ENCODE measurements around the gene CPEB1. TPM values are rescaled to one million over a fixed set of nuclear protein-coding genes. Genes with fewer than 3 reads are reported as not detected.

The CPEB1 gene
- not detected in 2 replicates for total RNA-seq

DNA sequence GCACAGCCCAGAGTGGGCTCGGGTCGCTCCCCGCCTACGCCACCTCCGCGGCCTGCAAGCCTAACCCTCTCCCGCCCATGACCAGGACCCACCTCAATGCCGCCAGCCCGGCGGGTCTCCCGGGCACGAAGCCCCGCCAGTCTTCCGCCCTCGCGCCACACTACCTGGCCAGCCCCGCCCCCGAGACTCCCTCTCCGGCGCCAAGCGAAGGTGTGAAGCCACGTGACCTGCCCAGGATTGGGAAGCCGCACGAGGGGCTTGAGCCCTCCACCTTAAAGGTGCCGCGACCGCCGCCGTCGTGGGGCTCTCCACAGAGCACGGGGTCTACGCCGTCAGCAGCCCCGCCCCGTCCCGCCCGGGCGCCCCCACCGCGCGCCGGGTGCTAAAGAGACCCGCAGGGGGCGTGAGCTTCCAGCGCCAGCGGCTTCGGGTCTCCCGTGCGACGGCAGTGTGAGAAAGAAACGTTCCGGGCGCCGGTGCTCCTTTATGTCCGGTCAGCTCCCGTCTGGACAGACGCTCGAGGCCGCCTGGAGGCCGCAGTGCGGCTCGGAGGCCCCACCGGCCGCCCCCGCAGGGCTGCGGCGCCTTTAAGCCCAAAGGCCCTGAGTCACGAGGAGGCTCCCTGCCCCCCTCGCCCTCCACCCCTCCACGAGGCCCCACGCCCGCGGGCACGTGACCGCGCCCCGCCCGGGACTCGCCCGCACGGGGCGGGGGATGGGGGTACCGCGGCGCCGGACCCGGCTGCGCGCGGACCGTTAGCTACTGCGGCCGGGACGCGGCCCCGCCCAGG, at the start of gene CPEB1:
CPEB1 (minus strand) TSS at position 319 of the 790 bp plus-strand sequence. CDS start 18,904 bp downstream, outside the sequence.
- DNase-seq, result peak; percentile 12

DNA sequence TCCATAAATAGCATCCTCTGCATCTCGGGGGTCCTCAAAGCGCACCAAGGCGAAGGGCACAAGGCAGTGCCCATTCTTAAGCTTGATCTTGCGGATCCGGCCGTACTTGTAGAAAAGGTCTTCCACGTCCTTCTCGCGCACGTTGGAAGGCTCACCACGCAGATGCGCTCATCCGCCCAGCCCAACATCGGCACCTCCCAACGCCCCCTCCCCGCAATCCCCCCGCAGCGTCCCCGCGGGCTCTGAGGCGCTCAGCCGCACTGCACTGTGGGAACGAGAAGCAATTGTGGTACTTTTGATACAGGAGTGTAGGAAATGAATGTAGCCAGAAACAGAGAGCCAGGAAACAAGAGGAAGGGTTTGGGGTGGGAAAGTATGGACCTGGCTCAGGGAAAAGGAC, 45.0 kb upstream of the CPEB1 start:
- DNase-seq, result no peak

- DNase-seq, result no peak
Observed at GRCh38 chr15:82689147-82689546, 42.0 kb upstream of the CPEB1 start.

- DNase-seq, result no peak
Observed at GRCh38 chr15:82688691-82689090, 41.5 kb upstream of the CPEB1 start.

DNA sequence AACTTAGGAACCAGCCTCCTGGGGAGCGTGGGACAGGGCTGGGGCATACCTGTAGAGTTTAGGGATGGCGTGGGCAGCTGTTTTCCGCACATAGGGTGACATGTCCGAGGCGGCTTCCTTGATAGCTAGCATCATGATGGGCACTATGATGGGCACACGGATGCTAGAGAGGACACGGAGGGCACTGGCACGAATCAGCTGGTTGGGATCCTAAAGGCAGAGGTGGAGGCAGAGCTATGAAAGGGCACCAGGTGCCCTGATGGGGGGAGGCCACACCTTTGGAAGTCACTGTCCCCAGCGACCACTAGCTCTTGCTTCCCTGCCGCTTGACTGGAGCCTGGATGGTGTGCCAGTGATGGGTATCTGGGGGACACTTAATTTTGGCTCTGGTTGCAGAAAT, 34.2 kb upstream of the CPEB1 start:
- no peak for DNase-seq

- DNase-seq, result no peak
Observed at GRCh38 chr15:82680200-82681102, 33.3 kb upstream of the CPEB1 start.

DNA sequence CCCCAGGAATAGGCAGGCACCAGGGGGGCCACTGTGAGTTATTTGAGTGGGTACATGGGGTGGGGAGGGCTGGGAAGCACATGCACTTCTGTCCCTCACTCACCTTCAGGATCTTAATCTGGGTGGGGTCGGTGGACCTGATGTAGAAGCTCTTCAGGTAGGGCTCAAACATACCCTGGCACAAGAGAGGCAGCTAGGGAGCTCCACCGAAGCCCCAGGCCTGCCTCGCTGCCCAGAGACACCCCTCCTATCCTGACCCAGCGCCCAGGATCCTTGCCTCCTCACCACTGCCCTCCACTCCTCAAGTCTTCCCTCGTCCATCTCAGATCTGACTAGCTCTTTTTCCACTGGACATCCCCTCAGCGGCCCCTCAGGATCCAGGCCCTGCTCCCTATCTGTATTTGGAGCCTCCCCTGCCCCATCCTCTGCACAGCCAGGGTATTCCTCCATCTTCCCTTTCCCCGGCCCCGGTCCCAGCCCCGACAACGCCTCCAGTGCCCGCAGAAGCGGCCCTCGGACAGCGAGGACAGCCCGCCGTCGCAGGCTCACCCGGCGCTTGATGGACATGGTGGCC, 32.5 kb upstream of the CPEB1 start:
- no peak for DNase-seq

GRCh38 chr15:82677720-82678323, 30.7 kb upstream of the CPEB1 start:
- DNase-seq, result no peak

GRCh38 chr15:82674873-82675272, 27.7 kb upstream of the CPEB1 start:
- no peak for DNase-seq

GRCh38 chr15:82670699-82671098, 23.5 kb upstream of the CPEB1 start:
- DNase-seq, result no peak

GRCh38 chr15:82666606-82667005, 19.4 kb upstream of the CPEB1 start:
- DNase-seq, result no peak

GRCh38 chr15:82664021-82664420, 16.9 kb upstream of the CPEB1 start:
- DNase-seq, result no peak

- peak; percentile 66 for DNase-seq
Observed at GRCh38 chr15:82663186-82663600, 16.0 kb upstream of the CPEB1 start.

- no peak for DNase-seq
Observed at GRCh38 chr15:82662641-82663040, 15.5 kb upstream of the CPEB1 start.

DNA sequence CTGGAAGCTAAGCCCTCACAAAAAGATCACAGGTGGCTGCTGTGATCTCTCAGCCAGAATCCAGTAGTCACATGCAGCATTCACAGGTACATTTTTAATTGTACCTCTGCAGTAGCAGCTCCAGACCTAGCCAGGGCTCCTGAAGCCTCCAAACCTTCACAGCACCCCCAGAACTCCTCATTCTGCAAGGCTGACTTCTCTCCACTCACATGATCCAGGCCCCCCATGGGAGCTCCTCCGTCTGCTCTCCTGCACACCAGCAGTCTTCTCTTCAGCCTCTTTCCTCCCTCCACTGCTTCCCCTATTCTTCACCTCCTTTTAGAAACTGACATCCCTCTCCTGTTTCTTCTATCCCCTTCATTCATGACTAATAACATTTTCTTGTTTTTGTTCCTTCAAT, 13.2 kb upstream of the CPEB1 start:
- DNase-seq, result no peak

DNA sequence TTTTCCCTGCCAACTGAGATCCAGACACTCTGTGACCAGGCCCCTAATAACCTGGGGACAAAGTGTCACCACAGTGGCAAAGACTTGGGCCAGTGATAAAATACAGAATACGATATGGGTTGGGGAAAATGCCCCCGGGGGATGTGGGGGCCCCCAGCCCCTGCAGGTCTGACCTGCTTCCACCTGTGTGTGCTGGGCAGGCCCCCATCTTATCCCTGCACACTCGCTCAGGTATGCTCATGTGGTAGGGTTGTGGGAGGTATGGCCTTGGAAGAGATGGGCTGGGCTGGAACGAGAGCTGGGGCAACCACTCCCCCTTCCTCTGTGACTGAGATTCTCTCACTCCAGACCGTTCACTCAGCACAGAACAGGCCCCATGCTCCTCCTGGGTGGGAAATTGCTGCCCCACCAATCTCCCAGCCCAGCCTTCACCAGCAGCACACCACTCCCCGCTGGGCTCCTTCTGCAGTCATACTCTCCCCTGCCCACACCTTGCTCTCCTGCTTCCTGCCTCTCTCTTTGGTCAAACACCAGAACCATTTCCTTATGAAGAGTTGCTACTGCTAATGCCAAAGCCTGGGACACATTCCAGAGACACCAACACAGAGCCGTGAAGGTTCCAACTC, 9.6 kb upstream of the CPEB1 start:
- DNase-seq, result no peak

DNA sequence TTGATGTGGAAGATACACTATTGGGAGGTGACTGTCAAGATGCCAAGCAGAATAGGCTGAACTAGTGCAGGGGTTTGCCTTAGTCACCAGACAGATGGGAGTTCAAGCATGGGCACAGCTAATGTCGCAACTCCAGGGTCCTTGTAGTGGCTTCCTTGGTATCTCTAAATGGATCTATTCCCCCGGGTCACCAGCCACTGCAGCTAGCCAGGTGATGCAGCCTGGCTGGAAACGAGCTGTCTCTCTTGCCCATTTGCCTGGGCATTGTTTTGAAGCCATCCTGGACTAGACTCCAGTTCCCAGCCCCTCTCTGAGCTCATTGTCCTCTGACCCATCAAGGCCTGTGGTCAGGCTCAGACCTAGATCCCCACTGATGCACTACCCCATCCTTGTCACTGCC, 8.4 kb upstream of the CPEB1 start:
- no peak for DNase-seq

DNA sequence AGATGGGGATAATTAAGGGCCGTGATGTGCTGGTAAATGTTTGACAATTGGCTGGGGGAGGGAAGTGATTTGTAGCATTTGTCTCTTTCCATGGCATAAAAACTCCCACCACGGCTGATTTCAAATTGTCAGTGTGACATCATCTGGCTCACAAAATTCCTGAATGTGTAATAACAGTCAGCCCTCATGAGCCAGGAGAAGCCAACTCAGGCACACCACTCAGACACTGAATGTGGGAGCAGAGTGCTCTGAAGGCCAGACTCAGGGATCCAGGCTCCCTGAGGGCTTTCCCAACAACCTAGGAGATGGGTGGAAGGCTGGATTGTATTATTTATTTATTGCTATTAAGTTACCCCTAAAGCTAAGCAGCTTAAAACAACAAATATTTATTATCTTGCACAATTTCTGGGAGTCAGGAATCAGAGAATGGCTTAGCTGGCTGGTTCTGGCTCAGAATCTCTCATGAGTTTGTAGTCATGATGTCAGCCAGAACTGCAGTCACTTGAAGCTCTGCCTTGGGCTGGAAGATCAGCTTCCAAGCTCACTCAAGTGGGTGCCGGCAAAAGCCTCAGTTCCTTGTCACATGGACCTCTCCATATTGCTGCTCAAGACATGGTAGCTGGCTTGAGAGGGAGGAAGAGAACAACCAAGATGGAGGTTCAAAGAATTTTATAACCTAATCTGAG, 6.5 kb upstream of the CPEB1 start:
- DNase-seq, result no peak

- no peak for DNase-seq
Observed at GRCh38 chr15:82651708-82652107, 4.5 kb upstream of the CPEB1 start.

DNA sequence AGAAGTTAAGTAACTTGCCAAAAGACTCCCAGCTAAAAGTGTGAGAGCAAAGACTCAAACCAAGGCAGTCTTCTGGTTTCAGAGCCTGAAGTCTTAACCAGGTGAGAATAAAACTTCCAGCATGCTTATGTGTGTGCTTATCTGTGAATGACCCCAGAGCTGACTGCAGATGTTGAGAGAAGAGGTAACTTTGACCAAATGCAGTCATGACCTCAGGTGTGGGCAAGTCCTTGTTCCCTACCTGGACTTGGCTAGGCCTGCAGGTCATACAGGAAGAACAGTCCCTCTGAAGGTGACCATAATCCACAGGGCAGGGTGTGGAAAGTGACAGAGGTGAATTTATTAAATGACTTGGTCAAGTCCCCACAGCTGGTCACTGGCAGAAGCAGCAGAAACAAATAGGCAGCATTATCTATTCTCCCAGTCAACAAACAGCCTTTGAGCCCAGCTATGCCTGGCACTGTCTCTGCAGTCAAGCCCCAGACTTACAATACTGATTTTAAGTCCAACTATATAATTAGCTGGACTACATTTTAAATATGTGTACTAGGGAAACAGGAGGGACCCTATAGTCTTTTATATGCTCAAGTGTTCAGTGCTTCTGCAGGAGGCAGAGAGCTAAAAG, 3.0 kb upstream of the CPEB1 start:
- DNase-seq, result no peak

DNA sequence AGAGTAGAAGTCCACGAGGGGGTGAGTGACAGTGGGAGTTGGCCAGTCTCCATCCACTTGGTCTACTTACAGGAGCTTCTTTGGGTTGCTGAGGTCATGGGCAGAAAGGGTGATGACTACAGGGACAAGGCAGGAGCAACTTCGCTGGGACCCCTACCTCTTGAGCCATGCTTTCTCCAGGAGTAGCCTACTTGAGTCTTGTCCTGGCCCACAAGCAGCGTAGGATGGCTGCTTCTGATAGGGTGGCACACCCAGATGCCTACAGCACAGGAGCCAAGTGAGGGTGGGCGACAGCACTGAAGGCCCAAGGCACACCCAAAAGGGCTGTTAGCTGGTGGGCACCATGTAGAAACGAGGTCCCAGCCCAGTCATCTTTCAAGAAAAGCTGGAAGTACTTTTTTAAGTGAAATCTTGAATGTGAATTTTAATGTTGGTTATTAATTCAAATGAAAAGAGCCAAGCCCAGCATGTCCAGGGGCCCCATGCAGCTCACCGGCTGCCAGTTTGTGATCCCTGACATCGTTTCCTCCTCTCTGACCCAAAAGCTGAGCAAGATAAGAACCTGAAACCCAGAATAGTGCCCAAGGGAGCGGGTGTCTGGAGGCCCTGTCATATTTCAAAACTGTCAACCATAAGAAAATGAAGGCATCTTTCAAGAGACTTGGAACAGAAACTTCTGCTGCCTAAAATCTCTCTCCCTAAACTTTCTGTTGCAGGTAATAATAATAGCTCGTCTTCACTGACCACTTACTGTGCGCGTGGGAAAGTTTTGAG, 2.2 kb upstream of the CPEB1 start:
- no peak for DNase-seq

Measured in dermis blood vessel endothelial cell (primary cell).